Muscle of arm (tissue), 12 donors: ENCODE data around the gene RBM20. TPM values are rescaled to one million over a fixed set of nuclear protein-coding genes. Genes with fewer than 3 reads are reported as not detected.
"Not testable (repeated sequence)": the region's sequence is repeated elsewhere in the genome, so short reads cannot be mapped to it uniquely, and the experiment has no call there.

Experiments
- DNase-seq: peaks from one replicate; pipeline ENCODE4 v3.0.0-alpha.2; 2013
- polyA plus RNA-seq, 12 donors: library from polyadenylated mRNA; unstranded; fragments of 120-200 nt; gene quantifications; one replicate each; pipeline ENCODE4 v1.2.1, GENCODE V29; 2013; ENCODE audit not compliant: insufficient read length in 12 of 12

RBM20 gene
- polyA plus RNA-seq, 12 donors: 6.1 to 17.6 (median 12.1) TPM; not detected in 1

DNA sequence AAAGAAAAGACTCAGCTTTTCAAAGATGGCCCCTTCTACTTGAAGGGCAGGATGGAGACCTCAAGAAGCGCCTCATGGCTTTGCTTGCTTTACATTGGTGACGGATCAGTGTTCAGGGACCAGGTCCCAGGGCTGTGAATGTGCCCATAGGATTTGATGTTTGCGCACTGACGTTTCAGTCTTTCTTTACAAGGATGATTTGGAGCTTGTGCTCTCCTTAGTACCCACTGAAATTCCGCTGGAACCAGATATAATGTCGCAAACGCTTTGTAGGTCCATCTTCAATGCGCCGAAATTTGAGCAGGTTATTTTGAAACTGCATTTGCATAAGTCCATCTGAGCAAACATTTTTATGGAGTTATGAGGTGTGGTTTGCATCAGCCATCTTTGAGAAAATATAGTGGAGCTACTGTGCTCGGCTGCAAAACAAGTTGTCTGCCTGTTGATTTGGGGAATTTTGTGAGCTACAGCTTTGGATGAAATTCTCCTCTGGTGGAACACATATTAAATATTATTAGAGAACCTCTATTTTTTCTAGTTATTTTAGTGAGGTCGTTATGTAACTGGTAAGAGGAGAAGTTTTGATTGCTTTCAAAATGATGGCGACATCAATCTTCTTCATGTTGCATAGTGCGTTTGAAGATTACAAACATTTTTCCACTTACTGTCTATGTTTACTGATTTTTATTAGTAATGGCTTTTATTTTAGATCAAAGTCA, 2.4 kb downstream of the RBM20 start:
- DNase-seq: no peak

DNA sequence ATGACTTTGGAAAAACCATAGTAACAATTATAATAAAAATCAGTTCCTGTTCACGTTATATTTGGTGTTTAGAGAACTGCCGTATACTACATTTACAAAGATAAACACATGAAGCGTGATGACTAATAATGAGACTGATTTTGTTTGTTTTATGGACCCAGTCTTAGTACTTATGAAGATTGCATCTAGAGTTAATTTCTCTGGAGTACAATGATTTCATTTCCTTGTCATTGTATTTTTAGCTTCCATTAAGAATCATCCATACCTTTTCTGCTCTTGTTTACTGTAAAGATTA, 2.9 kb downstream of the RBM20 start:
- no peak for DNase-seq

DNA sequence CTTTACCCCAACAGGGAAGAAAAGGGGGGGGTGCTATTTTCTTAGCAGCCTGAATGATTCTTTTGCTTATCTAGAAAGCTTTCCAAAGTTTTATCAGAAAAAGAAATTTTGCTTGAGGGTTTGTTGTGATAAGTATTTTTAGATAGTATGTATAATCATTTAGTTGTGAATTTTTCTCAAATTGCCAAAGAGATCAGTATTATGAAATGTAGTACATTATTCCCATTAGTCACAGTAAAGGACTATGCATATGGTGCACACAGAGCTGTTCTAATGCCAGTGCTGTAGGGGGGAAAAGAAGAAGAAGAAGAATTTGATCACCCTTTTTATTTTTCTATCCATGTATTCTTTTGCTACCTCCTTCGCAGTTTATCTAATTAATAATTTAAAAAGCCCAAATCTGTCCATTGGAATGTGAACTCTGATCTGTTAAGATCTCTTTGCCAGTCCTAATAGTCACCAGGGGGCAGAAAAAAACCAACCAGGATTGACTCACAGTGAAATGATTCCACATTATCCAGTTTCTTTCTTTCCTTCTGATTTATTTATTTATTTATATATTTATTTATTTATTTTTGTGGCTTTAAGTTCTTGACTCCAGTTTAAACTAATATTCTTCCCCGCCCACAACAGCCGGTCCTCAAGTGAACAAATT, 4.7 kb downstream of the RBM20 start:
- no peak for DNase-seq

DNA sequence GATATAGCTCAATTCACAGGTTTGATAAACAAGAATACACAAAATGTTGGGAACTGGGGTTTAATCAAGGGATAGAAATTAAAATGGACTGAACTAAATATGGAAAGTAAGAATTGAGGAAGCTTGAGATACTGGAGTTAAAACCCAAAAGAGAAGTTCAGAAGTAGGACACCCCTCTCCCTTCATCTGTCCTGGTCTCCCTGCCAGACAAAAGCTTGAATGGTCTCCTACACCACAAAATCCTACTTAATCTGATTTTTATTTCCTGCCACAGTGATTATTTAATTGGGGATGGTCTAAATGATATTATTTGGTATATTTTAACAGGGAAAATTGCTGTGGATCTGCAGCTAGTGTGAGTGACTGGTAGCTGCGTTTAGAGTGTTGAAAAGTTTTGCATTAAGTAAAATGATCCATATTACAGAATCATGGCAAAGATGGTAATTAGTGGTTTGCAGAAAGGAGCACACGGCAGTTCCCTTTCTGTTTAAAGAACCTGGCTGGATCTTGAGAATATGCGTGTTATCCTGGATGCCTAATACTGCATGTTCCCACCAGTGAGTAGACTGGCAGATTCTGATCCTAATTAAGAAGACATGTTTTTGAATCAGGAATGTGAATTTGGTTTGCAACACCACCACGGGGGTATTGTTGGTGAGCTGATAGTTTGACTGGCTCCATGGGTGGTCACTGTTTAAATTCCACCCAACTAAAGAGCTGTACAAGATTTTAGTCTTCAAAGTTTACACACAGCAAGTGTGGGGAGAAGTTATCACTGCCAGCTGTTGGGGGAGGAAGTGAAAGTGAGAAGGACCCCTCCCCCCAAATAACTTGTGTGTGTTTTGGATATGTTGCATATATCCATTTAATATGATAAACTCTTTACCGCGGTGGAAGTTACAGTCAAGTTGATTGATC, 5.5 kb downstream of the RBM20 start:
- DNase-seq: no peak

DNA sequence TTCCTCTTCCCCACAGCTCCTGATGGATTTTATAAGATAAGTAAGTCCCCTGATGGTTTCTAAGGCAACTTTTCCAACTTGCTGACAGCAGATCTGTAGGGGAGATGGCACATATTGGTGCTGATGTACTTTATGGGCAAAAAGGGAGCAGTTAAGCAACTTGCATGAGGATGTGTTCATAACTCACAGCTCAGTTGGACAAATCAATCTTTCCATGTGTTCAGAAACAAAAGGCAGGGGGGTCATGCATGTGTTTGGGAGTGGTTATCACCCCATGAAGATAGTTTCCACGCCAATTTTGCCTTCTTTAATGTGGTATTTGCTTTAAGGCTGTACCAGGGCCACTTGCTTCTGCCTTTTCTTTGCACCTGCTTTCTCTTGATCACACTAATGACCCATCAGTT, 6.1 kb downstream of the RBM20 start:
- no peak for DNase-seq

DNA sequence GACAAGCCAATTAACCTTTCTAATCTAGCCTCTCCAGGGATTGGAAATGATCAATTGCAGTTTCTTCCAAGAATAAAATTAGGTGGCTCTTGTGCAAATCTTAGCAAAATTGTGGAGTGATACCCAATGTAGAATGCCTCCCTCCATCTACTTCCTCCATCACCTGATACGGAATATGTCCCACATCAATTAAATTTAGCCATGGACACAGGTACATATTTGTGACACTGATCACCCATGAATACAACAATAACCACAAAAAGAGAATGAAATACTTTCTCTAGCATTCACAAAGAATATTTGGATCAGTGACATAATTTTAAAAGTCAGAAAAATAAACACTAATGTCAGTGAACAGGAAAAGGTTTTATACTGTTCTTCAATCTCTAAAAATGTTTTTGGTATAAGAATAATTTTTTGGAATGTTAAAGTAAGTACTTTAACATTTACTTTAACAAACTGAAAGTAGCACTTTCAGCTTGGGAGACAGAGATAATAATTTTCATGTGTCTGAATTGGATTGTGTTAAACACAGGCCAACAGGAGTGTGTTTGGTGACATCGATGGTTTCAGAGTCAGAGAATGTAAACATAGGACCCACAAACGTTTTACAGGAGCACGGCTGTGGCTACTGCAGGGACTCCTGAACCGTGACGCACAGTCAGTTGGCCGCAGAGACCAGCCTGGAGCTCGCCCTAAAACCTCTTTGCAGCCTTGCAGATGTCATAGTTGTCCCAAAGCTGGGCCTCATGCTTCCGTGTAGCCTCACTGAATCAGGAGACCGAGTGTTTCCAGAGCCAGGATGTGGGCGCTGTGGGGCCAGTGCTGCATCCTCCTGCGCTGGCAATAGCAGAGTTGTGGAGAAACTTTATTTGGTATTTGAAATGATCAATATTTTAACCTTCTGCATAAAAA, 7.2 kb downstream of the RBM20 start:
- DNase-seq: no peak

DNA sequence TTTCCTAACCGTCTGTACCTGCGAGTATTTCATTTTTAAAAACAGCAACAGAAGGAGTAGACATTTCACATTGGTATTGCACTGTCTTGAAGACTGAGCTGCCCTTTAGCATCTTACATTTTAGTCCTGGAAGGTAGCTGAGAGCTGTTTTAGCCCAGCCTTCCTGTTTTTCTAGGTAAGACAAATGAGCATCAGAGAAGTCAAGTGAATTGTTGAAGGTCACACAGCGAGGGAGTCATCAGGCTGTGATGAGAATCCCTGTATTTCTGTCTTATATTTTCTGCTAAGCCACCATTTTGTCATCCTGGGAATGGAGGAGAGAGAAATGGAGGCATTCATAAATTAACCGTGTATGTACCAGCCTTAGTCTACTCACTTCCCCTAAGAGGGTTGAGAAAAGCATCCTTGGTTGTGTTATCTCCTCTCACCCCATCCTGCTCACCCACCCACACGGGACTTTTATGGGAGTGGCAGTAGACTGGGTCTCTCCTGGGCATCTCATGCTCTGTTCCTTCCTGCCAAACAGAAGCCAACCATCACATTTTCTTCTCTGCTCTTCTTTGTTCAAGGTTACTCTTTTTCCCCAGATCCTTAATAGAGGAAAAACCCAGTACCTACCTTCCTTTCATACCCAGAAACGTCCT, 8.5 kb downstream of the RBM20 start:
- no peak for DNase-seq

DNA sequence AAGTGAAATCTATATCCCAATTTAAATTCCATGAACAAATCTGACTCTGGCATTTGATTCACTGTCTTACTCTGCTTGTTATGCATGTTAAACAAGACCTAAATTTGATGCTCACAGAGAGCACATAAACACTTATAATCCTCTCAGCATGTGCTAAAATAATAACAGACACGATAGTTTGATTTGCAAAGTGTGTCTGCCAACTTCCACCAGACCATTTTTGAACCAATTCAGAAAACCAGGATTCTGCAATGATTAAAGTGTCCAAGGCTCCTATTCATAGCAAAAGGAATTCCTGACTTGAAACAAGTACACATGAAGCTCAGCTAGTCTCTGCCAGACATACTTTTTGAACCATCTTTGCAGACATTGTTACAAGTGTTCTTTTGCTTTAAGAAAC, 11.2 kb downstream of the RBM20 start:
- DNase-seq: no peak

DNA sequence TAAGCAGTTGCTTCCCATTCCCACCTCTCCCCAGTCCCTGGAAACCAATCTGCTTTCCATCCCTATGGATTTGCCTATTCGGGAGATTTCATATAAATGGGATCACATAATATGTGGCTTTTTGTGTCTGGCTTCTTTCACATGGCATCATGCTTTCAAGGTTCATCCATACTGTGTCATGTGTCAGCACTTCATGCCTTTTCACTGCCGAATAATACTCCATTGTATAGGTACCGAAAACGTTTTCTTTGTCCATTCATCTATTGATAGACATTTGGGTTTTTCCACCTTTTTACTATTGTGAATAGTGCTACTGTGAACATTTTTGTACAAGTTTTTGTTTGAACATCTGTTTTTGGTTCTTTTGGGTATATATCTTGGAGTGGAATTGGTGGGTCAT, 12.5 kb downstream of the RBM20 start:
- no peak for DNase-seq

DNA sequence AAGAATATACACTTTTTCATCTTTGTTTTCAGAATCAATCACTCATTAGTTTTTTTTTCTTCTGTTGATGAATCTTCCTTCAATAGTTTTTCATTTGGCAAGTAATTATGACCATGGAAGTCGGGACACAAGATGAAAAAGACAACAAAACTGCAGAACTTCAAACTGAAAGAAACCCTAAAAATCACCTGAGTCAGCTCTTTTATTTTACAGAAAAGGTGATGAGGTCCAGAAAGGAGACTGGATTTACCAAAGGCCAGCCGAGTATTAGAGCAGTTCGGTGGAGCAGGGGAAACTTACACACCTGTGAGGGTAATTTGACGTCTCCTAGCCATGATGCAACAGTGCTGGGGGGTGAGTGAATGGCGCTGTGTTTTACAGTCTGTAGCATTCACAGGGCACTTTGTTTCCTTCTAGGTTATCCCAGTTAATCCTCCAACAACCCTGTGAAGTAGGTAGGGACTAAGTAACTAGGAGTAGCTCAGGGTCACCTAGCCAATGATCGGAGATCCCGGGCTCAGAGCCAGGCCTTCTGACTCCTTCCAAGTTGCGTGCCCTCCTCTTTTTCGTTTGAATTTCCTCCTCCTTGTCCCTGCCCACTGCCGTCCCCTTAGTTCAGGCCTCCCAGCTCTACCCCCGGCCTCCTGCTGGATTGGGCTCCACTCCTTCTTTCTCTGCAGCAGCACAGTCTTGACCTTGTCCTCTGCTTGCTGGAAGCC, 14.0 kb downstream of the RBM20 start:
- DNase-seq: no peak

DNA sequence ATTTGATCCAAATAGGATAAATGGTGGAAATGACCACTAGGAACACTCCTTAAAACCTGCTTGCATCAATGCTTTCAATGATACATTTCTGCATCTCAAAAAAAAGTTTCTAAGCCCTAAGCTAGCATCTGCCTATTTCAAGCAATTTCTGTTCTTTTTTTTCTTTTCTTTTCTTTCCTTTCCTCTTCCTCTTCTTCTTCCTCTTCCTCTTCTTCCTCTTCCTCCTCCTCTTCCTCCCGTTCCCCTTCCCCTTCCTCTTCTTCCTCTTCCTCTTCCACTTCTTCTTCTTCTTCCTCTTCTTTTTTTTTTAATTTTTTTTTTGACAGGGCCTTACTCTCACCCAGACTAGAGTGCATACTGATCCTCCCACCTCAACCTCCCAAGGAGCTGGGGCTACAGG, 15.4 kb downstream of the RBM20 start:
- no peak for DNase-seq

DNA sequence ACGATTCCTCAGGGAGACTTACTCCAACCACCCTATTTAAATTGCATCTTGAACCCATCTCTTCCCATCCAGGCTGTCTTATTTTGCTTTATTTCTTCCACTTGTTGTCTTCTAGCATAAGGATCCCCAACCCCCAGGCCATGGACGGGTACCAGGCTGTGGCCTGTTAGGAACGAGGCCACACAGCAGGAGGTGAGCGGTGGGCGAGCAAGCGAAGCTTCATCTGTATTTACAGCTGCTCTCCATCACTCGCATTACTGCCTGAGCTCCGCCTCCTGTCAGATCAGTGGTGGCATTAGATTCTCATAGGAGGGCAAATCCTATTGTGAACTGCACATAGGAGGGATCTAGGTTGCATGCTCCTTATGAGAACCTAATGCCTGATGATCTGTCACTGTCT, 16.2 kb downstream of the RBM20 start:
- not testable (repeated sequence) for DNase-seq

DNA sequence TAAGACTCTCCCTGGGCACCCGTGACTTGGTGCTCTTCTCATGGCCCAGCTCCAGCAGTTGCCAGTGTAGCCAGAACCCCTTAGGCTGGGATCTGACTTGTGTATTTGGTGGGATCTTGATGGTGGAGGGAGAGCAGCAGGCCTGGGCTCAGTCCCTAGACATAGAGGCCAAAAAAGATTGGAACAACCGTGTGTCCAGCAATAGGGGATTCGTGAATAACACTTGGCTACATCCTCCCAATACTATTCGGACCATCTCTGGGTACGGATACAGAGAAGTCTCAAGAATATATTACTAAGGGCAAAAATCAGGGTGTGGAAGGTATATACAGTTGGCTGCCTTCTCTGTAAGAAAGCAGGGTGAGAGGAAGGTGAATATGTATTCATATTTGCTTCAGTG, 17.2 kb downstream of the RBM20 start:
- no peak for DNase-seq

DNA sequence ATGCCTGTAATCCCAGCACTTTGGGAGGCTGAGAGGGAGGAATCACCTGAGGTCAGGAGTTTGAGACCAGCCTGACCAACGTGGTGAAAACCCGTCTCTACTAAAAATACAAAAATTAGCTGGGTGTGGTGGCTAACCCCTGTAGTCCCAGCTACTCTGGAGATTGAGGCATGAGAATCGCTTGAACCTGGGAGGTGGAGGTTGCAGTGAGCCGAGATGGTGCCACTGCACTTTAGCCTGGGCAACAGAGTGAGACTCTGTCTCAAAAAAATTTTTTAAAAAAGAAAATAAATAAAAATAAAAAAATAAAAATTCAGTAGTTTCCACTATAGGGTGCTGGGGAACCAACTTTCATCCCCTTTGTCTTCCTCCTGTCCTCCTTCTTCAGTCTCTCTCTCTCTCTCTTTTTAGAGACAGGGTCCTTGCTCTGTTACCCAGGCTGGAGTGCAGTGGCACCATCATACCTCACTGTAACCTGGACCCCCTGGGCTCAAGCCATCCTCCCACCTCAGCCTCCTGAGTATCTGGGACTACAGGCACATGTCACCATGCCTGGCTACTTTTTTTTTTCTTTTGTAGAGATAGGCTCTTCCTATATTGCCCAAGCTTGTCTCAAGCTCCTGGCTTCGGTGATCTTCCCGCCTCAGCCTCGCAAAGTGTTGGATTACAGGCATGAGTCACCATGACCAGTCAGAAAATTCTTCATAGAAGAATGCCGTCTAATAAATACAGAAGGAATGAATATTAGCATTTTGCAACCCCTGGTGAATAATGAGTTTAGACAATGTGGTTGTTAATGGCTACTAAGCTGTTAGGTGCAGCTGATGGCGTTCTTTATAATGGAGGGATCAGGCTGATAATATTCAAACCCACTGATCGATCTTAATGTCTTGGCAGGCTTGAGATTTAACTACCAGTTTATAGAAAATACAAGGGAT, 20.6 kb downstream of the RBM20 start:
- DNase-seq: no peak

DNA sequence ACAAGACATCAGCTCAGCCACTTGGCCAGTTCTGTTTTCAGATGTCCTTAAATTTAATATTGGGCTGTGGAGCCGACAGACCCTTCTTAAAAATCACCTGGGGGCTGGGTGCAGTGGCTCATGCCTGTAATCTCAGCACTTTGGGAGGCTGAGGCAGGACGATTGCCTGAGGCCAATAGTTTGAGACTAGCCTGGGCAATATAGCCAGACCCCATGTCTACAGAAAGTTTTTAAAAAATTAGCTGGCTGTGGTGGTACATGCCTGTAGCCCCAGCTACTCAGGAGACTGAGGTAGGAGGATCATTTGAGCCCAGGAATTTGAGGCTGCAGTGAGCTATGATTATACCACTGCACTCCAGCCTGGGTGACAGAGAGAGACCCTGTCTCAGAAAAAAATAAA, 22.1 kb downstream of the RBM20 start:
- not testable (repeated sequence) for DNase-seq

DNA sequence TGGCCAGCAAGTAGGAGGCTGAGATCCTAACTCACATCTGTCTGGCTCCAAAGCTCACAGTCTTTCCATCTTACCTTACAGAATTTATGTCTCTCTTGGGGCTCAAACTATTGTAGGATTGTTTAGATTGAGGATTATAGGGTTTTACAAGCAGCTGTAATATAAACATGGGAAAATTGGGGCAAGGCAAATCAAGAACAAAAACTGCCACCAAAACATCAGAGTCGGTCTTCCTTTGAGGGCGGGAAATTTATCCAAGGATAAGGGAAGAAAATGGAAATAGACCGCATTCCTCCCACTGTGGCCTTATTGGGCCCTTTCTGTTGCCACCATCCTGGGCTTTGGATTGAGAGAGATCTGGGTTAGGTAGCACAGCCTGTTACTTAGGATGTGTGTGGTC, 22.5 kb downstream of the RBM20 start:
- DNase-seq: no peak

DNA sequence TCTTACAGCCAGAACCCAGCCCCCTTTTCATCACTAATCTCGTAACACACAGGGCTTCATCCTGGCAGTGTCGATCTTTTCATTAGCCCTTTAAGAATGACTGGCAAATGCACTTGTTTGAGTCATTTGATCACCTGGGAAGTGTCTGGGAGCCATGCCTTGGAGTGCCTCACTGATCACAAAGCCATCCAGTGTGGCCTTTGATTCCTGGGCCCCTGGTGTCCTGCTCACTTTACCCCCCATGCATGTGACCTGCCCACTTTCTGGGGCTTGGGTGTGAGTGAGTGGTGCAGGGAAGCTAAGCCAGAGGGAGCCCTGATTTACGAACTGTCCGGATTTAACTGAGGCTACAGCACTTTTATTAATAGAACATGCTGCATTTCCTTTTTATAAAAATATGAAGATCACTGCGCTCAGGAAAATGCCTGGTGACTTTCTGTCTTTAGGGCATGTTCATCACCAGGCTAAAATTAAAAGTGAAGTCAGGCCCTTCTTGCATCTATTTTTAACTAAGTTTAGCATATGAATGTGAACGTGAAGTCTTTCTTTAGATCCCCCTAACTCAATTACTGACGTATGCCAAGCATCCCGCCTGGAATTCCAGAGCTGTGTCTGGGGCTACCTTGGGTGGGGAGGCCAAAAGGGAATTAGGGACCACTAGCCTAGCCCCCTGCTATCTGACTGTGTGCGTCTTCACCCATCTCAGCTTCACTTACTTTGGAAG, 23.6 kb downstream of the RBM20 start:
- DNase-seq: no peak

DNA sequence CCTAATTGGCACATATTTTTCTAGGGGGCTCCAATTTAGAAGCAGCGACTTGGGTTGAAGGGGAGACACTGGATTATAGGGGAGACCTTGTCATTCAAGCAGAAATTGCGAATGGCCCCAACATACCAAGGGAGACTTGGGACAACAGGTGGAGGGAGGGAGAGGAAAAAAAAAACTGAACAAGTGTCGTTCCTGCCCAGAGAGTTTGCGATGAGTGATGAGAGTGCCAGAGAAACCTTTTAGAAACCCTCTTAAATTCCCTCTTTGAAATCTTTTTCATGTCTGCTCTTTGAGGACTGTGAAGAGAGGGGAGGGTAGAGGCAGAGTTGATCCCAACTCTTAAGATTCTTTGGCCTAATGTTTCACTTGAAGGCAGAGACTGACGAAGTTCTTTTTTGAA, 24.3 kb downstream of the RBM20 start:
- no peak for DNase-seq

DNA sequence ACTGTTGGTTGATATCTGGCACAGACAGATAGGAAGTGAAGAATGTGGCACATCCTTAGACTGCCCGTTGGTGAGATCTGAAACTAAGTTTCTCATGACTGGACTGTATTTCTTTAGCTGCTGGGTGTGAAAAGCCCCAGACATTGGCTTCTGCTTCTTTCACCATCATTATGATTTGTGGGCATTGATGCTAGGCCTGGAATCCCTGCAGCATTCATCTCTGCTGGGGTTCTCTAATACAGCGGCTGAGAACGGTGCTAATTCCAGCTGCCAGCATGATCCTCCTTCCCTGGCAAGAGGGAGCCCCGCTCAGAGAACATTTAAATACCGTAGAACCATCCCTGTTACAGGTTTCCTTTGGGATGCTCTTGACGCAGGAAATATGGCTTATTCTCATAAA, 26.2 kb downstream of the RBM20 start:
- no peak for DNase-seq
